Mucosa of rectum (tissue), 2 donors: ENCODE results near the gene PSTK.

Experiments used
- H3K27ac ChIP-seq, 2 donors: one replicate each; pipeline ENCODE4 v1.7.0; 2013; ENCODE audit warnings: inconsistent platforms in 2 of 2, low read depth in 2 of 2, low read length in 2 of 2
- H3K27me3 ChIP-seq, 2 donors: one replicate each; pipeline ENCODE4 v1.7.0; 2013; ENCODE audit warnings: low read length in 2 of 2; ENCODE audit not compliant: control insufficient read depth in 2 of 2, insufficient read depth in 2 of 2
- H3K36me3 ChIP-seq, 2 donors: one replicate each; pipeline ENCODE4 v1.7.0; 2013; ENCODE audit warnings: low read length in 2 of 2; ENCODE audit not compliant: control insufficient read depth in 2 of 2, insufficient read depth in 2 of 2
- H3K4me1 ChIP-seq, 2 donors: one replicate each; pipeline ENCODE4 v1.7.0; 2013; ENCODE audit warnings: low read length in 2 of 2, mild to moderate bottlenecking in 1 of 2; ENCODE audit not compliant: control insufficient read depth in 2 of 2, insufficient read depth in 2 of 2
- H3K4me3 ChIP-seq, 2 donors: one replicate each; pipeline ENCODE4 v1.7.0; 2013; ENCODE audit warnings: low read length in 2 of 2
- H3K9ac ChIP-seq, 2 donors: one replicate each; pipeline ENCODE4 v1.7.0; 2013; ENCODE audit warnings: low read length in 2 of 2, low read depth in 1 of 2, mild to moderate bottlenecking in 1 of 2
- H3K9me3 ChIP-seq, 2 donors: one replicate each; pipeline ENCODE4 v1.7.0; 2013; ENCODE audit warnings: low read length in 2 of 2; ENCODE audit not compliant: control insufficient read depth in 2 of 2
- donor health status: healthy.
- donor health status: Normal muscosa, but diverticular disease.

Gene PSTK

GRCh38 chr10:122957474-122957873, 22.7 kb upstream of the PSTK start:
- Histone ChIP-seq H3K4me3 (no peak overlapping the region), H3K36me3 (no peaks in the 10 kb centered on the region), H3K4me1 (peaks cover 8 to 13% of the 10 kb centered on the region in 2 donors), H3K9me3 (no peaks in the 10 kb centered on the region), H3K27me3 (no peaks in the 10 kb centered on the region), H3K9ac (no peak overlapping the region), H3K27ac (no peak overlapping the region)

GRCh38 chr10:122962405-122962804, 17.8 kb upstream of the PSTK start:
- Histone ChIP-seq H3K27ac (no peak overlapping the region), H3K9ac (no peak overlapping the region), H3K4me3 (no peak overlapping the region), H3K27me3 (no peaks in the 10 kb centered on the region), H3K36me3 (no peaks in the 10 kb centered on the region), H3K9me3 (peaks cover 0 to 5% of the 10 kb centered on the region in 2 donors), H3K4me1 (no peaks in the 10 kb centered on the region)

GRCh38 chr10:122966879-122967278, 13.3 kb upstream of the PSTK start:
- H3K9me3 ChIP-seq = peaks cover 3 to 9% of the 10 kb centered on the region in 2 donors
- no peak overlapping the region for H3K9ac ChIP-seq
- H3K27ac ChIP-seq = no peak overlapping the region
- no peak overlapping the region for H3K4me3 ChIP-seq
- H3K4me1 ChIP-seq = no peaks in the 10 kb centered on the region
- no peaks in the 10 kb centered on the region for H3K36me3 ChIP-seq
- no peaks in the 10 kb centered on the region for H3K27me3 ChIP-seq

GRCh38 chr10:122968698-122969097, 11.5 kb upstream of the PSTK start:
- H3K4me3 ChIP-seq = no peak overlapping the region
- no peaks in the 10 kb centered on the region for H3K36me3 ChIP-seq
- peaks cover 3 to 9% of the 10 kb centered on the region in 2 donors for H3K9me3 ChIP-seq
- H3K27me3 ChIP-seq = no peaks in the 10 kb centered on the region
- H3K9ac ChIP-seq = no peak overlapping the region
- H3K4me1 ChIP-seq = no peaks in the 10 kb centered on the region
- no peak overlapping the region for H3K27ac ChIP-seq

- Histone ChIP-seq H3K9ac (no peak overlapping the region), H3K9me3 (no peaks in the 10 kb centered on the region), H3K4me1 (no peaks in the 10 kb centered on the region), H3K36me3 (no peaks in the 10 kb centered on the region), H3K27ac (no peak overlapping the region), H3K27me3 (no peaks in the 10 kb centered on the region), H3K4me3 (no peak overlapping the region)
Measured at GRCh38 chr10:122974023-122974422, 6.2 kb upstream of the PSTK start.

- Histone ChIP-seq H3K4me1 (peaks cover 0 to under 1% of the 10 kb centered on the region in 2 donors), H3K27me3 (no peaks in the 10 kb centered on the region), H3K27ac (no peak overlapping the region), H3K36me3 (no peaks in the 10 kb centered on the region), H3K4me3 (no peak overlapping the region), H3K9ac (no peak overlapping the region), H3K9me3 (no peaks in the 10 kb centered on the region)
Measured at GRCh38 chr10:122974543-122975064, 5.6 kb upstream of the PSTK start.

GRCh38 chr10:122981066-122981464, 864 bp downstream of the PSTK start:
- peaks cover 6 to 9% of the 10 kb centered on the region in 2 donors for H3K4me1 ChIP-seq
- peak overlapping the region in 1 of 2 donors; percentile 29 for H3K9ac ChIP-seq
- H3K27me3 ChIP-seq = no peaks in the 10 kb centered on the region
- H3K9me3 ChIP-seq = no peaks in the 10 kb centered on the region
- H3K4me3 ChIP-seq = peak overlapping the region; percentile 67 to 91
- H3K27ac ChIP-seq = no peak overlapping the region
- peaks cover 0 to 6% of the 10 kb centered on the region in 2 donors for H3K36me3 ChIP-seq

- Histone ChIP-seq H3K27ac (no peak overlapping the region), H3K27me3 (no peaks in the 10 kb centered on the region), H3K9me3 (no peaks in the 10 kb centered on the region), H3K9ac (no peak overlapping the region), H3K4me3 (no peak overlapping the region), H3K4me1 (peaks cover 6 to 9% of the 10 kb centered on the region in 2 donors), H3K36me3 (peaks cover 0 to 6% of the 10 kb centered on the region in 2 donors)
Measured at GRCh38 chr10:122983898-122984297, 3.7 kb downstream of the PSTK start.

- Histone ChIP-seq H3K9ac (no peak overlapping the region), H3K36me3 (peaks cover 0 to 6% of the 10 kb centered on the region in 2 donors), H3K9me3 (no peaks in the 10 kb centered on the region), H3K4me1 (peaks cover 5 to 8% of the 10 kb centered on the region in 2 donors), H3K4me3 (no peak overlapping the region), H3K27ac (no peak overlapping the region), H3K27me3 (no peaks in the 10 kb centered on the region)
Measured at GRCh38 chr10:122984708-122985107, 4.5 kb downstream of the PSTK start.

- Histone ChIP-seq H3K27ac (no peak overlapping the region), H3K9me3 (no peaks in the 10 kb centered on the region), H3K27me3 (no peaks in the 10 kb centered on the region), H3K36me3 (peaks cover 6% of the 10 kb centered on the region in 2 donors), H3K4me1 (no peaks in the 10 kb centered on the region), H3K9ac (no peak overlapping the region), H3K4me3 (no peak overlapping the region)
Measured at GRCh38 chr10:122986335-122986734, 6.1 kb downstream of the PSTK start.

- Histone ChIP-seq H3K4me3 (no peak overlapping the region), H3K9ac (no peak overlapping the region), H3K27ac (no peak overlapping the region), H3K4me1 (no peaks in the 10 kb centered on the region), H3K36me3 (peaks cover 5 to 12% of the 10 kb centered on the region in 2 donors), H3K9me3 (no peaks in the 10 kb centered on the region), H3K27me3 (no peaks in the 10 kb centered on the region)
Measured at GRCh38 chr10:122988501-122988900, 8.3 kb downstream of the PSTK start.
